CD4-positive, alpha-beta T cell treated with Interferon gamma for 1 hour (primary cell): ENCODE results near the gene HBQ1.
"Not testable (repeated sequence)": the region's sequence is repeated elsewhere in the genome, so short reads cannot be mapped to it uniquely, and the experiment has no call there.

ENCODE experiments used
- DNase-seq: peaks from one replicate; pipeline ENCODE4 v3.0.0-alpha.2; 2020

Gene HBQ1

GRCh38 chr16:162271-162991, 17.8 kb upstream of the HBQ1 start:
- no peak for DNase-seq

GRCh38 chr16:163139-163538, 17.1 kb upstream of the HBQ1 start:
- not testable (repeated sequence) for DNase-seq

GRCh38 chr16:163696-164095, 16.6 kb upstream of the HBQ1 start:
- not testable (repeated sequence) for DNase-seq

GRCh38 chr16:164134-164823, 16.0 kb upstream of the HBQ1 start:
- DNase-seq, result not testable (repeated sequence)

- DNase-seq, result no peak
Measured at GRCh38 chr16:164827-165538, 15.3 kb upstream of the HBQ1 start.

GRCh38 chr16:165539-166374, 14.5 kb upstream of the HBQ1 start, which contains the start of gene HBM:
TSS of gene HBM (plus strand) at chr16:165978. CDS start at chr16:165998, 20 bp downstream.
- no peak for DNase-seq

- DNase-seq, result no peak
Measured at GRCh38 chr16:166375-167121, 13.7 kb upstream of the HBQ1 start.

GRCh38 chr16:167122-167690, 13.1 kb upstream of the HBQ1 start:
- no peak for DNase-seq

GRCh38 chr16:168424-168823, 11.8 kb upstream of the HBQ1 start:
- DNase-seq, result no peak

- DNase-seq, result no peak
Measured at GRCh38 chr16:169014-169413, 11.2 kb upstream of the HBQ1 start.

- DNase-seq, result not testable (repeated sequence)
Measured at GRCh38 chr16:170088-170507, 10.2 kb upstream of the HBQ1 start.

- no peak for DNase-seq
Measured at GRCh38 chr16:170788-171187, 9.5 kb upstream of the HBQ1 start.

GRCh38 chr16:172374-172941, 7.8 kb upstream of the HBQ1 start, which contains the start of gene HBA2:
TSS of gene HBA2 (plus strand) at chr16:172876. CDS start at chr16:172913, 37 bp downstream.
- not testable (repeated sequence) for DNase-seq

- not testable (repeated sequence) for DNase-seq
Measured at GRCh38 chr16:173211-173854, 6.9 kb upstream of the HBQ1 start.

- not testable (repeated sequence) for DNase-seq
Measured at GRCh38 chr16:173928-174769, 6.1 kb upstream of the HBQ1 start.

- DNase-seq, result no peak
Measured at GRCh38 chr16:175011-175949, 5.0 kb upstream of the HBQ1 start.

- not testable (repeated sequence) for DNase-seq
Measured at GRCh38 chr16:176006-176405, 4.3 kb upstream of the HBQ1 start.
